HG02884 (cell line): ENCODE results near the gene TANC1.

ENCODE experiments used
- ATAC-seq: cut with Tn5 transposase; IDR thresholded peaks from one replicate; pipeline ENCODE4 v1.9.1; 2021; ENCODE audit warnings: mild to moderate bottlenecking, moderate library complexity; ENCODE audit not compliant: unreplicated experiment

Gene TANC1

DNA sequence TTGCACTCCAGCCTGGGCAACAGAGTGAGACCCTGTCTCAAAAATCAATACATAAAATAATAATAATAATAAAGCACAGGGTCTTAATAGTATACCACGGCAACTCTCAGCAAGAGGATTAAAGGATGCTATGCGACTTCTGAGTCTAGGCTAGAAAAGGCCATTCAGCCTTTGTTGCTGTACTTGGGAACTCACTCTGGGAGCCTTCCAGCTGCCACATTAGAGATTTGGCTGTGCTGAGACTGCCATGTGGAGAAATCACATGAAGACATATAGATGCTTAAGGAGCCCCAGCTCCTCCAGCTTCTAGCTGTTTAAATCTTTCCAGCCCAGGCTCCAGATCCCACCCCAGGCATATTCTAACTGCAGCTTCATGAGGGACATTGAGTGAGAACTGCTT lies 8.2 kb upstream of the TANC1 start:
- ATAC-seq, result no peak

- no peak for ATAC-seq
Measured at GRCh38 chr2:158962074-158962473, 6.4 kb upstream of the TANC1 start.

- ATAC-seq, result no peak
Measured at GRCh38 chr2:158963071-158963470, 5.4 kb upstream of the TANC1 start.

GRCh38 chr2:158965107-158965506 lies 3.3 kb upstream of the TANC1 start:
- ATAC-seq, result no peak

DNA sequence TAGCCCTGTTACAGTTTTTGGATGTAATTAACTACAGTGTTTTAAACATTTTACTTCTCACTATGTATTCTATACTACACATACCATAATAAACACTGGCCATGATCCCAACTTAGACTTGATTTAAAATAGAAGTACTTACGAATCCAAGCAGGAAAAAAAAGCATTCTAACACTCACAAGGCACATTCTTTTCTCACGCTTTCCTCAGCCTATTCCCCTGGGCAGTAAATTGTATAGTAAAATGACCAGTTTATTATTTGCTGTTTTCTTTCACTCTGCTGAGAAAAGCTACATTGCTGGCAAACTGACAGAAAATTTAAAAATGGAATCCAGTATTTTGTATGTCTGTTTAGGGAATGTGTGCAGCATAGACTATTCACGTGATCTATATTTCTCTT lies 2.8 kb upstream of the TANC1 start:
- ATAC-seq, result no peak

DNA sequence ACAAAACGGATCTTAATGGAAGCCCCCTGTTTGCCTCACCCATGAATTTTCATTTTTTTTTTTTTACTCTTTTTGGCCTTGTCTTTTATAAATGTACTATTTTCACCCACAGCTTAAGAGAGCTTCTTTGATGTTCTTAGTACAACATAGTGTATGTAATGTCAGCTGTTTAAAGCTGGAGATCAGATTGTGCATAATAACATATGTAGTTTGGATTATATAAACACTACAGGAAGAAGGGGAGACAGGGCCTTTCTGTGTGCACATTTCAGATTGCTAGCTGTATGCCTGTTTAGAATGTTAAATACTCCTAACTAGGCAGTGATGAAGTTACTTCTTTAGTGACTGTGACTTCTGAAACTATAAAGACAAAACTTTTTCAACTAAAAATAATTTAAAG lies 2.1 kb upstream of the TANC1 start:
- ATAC-seq, result no peak

DNA sequence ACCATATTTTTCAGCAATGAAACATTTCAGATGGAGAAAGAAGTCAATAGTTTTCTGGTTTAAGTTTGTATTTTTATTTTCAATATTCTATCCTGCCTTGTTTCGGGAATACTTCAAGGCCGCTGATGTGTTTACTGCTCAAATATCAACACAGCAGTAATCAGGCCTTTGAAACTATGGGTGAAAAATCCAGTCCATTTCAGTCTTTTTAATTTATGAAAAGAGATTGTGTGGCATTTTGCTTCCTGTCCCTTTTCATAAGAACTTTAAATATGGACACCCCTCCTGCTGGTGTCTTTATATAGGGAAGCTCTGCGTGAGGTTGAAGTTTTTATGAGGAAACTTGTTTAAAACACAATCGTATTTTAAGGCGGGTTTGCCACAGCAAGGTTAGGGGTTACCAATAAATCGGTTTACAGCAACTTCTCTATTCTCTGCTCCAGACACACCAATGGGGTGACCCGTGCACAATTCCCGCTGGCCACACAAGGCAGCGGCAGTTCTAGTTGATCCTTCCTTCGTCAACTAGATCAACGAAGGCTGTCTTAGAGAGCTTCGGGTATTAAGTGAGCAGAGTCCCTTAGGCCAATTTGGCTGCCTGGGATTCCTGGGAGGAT lies 1.2 kb upstream of the TANC1 start:
- ATAC-seq, result no peak

DNA sequence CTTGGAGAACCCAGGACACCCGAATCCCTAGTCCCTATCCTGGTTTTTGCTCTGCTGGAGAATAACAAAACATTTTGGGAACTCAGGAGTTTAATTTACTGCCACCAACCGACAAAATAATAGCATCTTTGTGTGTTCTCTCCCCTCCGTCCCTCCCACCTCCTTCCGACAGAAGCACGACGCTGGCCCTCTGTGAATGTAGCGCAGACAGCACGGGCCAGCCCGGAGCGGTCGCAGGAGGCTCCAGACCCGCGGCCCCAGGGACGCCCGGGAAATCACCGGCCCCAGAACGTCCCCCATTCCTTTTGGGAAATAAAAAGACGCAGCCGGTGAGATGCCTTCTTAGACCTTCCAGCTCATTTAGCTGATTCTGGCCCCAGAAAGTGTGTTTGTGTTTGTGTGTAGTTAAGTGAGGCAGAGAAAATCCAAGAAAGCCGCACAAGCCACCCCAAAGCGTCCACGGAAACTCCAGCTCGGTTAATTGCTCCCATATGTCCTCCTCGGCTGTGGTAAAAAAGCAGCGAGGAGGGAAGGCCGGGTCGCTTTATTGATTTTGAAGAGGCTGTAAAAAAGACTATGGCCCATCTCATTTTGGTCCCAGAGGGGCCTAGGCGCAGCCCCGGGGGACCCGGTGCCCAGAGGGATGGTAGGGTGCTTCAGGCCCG lies 577 bp upstream of the TANC1 start:
- ATAC-seq, result no peak

- no peak for ATAC-seq
Measured at GRCh38 chr2:158969162-158969714, 798 bp downstream of the TANC1 start.

- ATAC-seq, result no peak
Measured at GRCh38 chr2:158969715-158970240, 1.3 kb downstream of the TANC1 start.

DNA sequence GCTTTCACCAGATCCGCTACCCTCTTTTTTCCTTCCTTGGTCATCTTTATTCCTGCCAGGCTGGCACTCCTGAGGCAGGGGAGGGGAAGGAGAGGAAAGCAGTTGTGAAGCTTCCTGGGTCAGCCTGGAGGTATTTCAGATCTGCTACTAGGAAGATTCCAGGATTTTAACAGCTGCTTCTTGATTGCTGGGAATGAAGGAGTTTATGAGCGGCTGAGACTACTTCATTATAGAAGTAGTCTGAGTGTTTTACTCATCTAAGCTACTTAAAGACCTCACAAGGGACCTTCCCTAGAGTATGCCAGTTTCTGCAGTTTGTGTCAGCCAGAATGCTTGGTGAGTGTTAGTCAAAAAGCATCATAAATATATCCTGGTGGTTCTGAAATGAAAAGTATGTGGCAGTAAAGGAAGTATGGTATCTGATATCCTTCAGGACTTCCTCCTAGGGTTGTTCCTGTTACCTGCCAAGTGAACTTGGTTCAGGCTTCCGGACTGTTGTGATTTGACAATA lies 1.9 kb downstream of the TANC1 start:
- ATAC-seq, result no peak

DNA sequence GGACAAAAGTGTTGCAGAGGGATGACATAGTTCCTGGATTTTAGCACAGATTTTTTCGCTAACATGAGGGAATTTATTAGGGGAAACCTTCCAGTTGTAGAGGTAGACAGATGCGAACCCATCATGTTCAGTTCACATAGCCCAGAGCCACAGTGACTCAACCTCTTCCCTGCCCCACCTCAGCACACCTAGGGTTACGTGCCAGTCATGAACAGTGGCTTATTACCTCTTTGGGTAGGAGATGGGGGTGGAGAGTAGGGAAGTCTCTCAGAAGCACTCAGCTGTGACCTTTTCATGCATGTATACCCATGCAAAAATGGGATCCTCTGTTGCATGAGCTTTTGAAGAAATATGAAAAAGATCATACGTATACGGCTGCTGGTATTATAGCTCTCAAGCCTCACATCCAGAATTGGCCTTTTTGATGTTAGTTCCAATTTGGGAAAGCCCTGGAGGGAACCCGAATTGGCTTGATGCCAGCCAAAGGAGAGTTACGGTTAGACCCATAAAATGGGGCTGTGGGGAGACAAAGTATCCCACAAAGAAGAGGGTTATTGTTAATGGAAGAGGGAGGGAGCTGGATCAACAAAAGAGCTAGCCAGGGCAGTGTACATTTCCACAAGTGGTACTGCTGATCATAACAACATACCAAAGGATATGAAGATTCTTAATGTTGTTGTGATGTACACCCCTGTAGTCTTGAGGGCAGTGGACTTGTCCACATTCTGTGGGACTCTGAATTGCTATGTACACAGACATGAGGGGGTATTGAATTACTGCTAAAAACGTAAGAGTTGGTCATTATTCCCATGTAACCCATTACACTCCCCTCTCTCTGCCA lies 4.9 kb downstream of the TANC1 start:
- no peak for ATAC-seq

DNA sequence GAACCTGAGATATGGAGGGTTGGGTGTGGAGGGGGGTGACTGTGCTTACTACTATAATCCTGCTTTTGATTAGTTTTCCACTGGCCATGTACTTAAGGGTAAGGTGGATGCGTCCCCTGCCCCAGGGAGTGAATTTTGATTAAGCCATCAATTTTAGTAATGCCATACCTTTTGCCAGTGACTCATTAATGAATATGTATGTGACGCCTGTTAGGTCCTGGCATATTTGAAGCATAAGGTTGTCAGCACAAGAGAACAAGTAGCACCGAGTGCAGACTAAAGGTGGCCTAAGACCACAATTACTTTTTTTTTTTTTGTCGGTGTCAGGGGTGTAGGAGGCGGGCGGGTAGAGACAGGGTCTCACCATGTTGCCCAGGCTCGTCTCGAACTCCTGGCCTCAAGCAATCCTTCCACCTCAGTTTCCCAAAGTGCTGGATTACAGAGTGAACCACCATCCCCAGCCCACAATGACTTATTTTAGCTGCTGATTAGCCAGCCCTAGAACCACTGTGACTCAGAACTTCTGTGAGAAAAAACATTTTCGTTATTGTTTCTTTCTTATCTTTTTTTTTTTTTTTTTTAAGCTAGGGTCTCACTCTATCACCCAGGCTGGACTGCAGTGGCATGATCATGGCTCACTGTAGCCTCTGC lies 7.0 kb downstream of the TANC1 start:
- ATAC-seq, result no peak

DNA sequence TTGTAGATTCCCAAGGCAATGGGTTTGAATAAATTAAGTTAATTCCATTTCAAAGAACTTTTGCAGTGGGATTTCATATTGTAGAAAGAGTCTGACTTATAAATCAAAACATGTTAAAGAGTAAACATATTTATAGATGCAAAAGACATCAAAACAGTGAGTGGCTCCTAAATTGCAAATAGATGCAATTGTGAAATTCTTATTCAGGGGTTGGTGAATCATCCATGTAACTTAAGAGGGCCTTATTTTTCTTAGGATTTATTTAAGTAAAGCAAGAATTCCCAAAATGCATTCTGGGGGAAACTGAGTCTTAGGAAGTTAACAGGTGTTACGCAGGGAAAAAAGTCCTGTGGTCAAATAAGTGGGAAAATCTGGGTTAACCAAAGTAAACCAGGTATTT lies 11.3 kb downstream of the TANC1 start:
- no peak for ATAC-seq

DNA sequence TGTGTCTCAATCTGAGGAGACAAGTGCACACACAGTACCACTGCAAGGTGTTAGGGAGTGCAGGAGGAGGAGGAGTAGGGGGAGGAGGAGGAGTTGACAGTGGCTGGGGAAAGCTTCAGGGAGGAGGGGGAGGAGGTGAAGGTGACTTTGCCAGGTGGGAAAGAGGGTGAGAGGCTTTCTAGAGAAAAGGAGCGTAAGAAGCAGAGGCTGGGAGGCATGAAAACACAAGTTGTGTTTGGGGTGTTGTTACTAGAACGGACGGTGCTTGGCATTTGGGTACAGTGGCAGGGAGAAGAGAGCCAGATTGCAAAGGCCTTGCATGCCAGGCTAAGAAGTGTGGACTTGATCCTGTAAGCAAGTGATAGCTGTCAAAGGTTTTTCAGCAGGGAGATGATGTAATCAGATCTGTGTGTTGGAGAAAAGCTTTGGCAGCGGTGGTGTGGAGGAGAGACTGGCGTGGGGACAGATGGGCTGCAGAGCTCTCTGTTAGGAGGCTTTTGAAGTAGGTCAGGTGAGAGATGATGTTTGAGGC lies 16.2 kb downstream of the TANC1 start:
- ATAC-seq, result no peak

GRCh38 chr2:158988501-158988900 lies 20.1 kb downstream of the TANC1 start:
- ATAC-seq, result no peak

DNA sequence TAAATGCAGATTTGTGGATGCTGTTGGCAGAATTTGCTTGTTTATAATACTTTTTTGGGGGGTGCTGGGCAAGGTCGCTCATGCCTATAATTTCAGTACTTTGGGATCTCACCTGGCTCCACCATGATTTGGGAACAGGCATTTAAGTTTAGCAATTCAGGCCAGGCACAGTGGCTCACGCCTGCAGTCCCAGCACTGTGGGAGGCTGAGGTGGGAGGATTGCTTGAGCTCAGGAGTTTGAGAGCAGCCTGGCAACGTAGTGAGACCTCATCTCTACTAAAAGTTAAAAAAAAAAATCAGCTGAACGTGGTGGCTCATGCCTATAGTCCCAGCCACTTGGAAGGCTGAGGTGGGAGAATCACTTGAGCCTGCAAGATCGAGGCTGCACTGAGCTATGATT lies 20.7 kb downstream of the TANC1 start:
- no peak for ATAC-seq

- ATAC-seq, result no peak
Measured at GRCh38 chr2:158990397-158991214, 22.2 kb downstream of the TANC1 start.

GRCh38 chr2:158993030-158993429 lies 24.6 kb downstream of the TANC1 start:
- ATAC-seq, result no peak
